ENCODE data around the gene TMEM86B.

Gene TMEM86B

DNA sequence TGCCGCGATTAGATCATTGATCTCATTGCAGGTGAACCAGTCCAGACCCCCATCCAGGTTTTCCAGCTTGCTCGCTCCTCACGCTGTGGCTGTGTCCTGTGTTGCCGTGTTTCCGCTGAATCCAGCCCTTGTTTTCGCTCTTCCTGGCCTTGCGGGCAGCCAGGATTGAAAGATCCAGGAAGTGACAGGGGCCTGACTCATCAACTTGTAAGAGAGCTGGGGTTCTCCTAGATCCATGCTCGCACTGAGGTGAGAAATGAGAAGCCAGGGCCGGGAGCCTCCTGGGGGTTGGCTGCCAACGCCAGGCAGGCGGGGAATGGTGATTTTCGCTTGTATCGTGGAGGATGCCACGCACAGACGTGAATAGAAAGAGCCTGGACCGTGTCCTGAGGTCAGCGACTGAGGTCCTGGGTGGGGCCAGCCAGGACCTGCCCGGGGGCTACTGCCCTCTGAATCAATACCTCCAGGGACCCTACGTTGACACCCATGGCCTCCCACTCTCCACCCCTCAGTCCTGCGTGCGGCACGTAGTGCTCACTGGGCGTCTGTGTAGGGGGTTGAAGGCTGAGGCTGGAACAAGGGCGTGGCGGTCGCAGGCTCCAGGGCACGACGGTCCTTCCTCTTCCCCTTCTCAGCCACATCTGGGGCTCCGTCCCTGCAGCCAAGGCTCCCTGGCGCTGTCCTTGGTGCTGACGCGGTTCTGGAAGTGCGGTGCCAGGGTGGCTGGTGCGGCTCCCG lies 11.9 kb downstream of the TMEM86B start:
- Histone ChIP-seq H3K27me3 (ENCODE audit: insufficient read depth, low read length) (no peaks in the 10 kb centered on the region), H3K36me3 (ENCODE audit: insufficient read depth, low read length) (peaks cover 18% of the 10 kb centered on the region), H3K79me2 (ENCODE audit: insufficient read depth, low read length) (no peaks in the 10 kb centered on the region), H3K4me1 (ENCODE audit: insufficient read depth, low read length, severe bottlenecking) (peaks cover 12% of the 10 kb centered on the region), H2AFZ (ENCODE audit: low read length) (no peak overlapping the region), H3K4me3 (ENCODE audit: low read depth, low read length, poor library complexity, severe bottlenecking) (peak overlapping the region; percentile 68), H3K9me3 (ENCODE audit: low read length) (0 out of 2 replicates have a peak, but pooled peaks cover 2% of the 10 kb centered on the region), H3K4me2 (ENCODE audit: low read length) (peak overlapping the region; percentile 68), H3F3A (ENCODE audit: insufficient read depth, low read length) (0 out of 2 replicates have a peak, but pooled peaks cover 4% of the 10 kb centered on the region), H3K27ac (ENCODE audit: low read depth, low read length, poor library complexity, severe bottlenecking) (no peak overlapping the region), H3K9me2 (ENCODE audit: low read depth, low read length) (no peaks in the 10 kb centered on the region), H4K20me1 (ENCODE audit: insufficient read depth, low read length) (no peaks in the 10 kb centered on the region), H3K9ac (ENCODE audit: low read length) (peak overlapping the region; percentile 58; the same call in 1 of the 2 replicates)
- TF ChIP-seq, protein P1, sequence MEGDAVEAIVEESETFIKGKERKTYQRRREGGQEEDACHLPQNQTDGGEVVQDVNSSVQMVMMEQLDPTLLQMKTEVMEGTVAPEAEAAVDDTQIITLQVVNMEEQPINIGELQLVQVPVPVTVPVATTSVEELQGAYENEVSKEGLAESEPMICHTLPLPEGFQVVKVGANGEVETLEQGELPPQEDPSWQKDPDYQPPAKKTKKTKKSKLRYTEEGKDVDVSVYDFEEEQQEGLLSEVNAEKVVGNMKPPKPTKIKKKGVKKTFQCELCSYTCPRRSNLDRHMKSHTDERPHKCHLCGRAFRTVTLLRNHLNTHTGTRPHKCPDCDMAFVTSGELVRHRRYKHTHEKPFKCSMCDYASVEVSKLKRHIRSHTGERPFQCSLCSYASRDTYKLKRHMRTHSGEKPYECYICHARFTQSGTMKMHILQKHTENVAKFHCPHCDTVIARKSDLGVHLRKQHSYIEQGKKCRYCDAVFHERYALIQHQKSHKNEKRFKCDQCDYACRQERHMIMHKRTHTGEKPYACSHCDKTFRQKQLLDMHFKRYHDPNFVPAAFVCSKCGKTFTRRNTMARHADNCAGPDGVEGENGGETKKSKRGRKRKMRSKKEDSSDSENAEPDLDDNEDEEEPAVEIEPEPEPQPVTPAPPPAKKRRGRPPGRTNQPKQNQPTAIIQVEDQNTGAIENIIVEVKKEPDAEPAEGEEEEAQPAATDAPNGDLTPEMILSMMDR (IDR thresholded peaks at IDR 0.05; ENCODE audit: low read length), result no peak
- no peak for TF ChIP-seq EZH2 (IDR thresholded peaks at IDR 0.05; ENCODE audit: borderline replicate concordance, low read length)

DNA sequence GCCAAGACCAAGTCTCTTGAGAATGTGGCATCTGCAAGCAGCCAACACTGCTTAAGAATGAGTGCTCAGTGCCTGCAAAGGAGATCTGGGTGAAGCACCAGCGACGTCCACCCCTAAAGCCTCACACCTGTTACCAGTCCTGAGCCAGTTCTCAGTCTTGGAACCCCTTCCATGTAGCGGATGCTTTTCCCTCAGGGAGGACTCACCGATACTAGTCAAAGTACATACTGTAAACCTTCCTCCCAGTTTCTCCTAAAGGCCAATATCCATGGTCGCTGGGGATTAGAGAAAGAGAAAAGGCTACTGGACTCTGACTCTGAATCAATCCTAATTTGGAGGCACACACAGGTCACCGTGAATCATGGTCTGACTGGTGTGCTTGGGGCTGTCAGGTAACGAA lies 15.0 kb downstream of the TMEM86B start:
- Histone ChIP-seq H4K20me1 (ENCODE audit: insufficient read depth, low read length) (no peaks in the 10 kb centered on the region), H3K4me2 (ENCODE audit: low read length) (no peak overlapping the region), H3K79me2 (ENCODE audit: insufficient read depth, low read length) (no peaks in the 10 kb centered on the region), H3K4me1 (ENCODE audit: insufficient read depth, low read length, severe bottlenecking) (peaks cover 12% of the 10 kb centered on the region), H3K36me3 (ENCODE audit: insufficient read depth, low read length) (no peaks in the 10 kb centered on the region), H3K4me3 (ENCODE audit: low read depth, low read length, poor library complexity, severe bottlenecking) (no peak overlapping the region), H2AFZ (ENCODE audit: low read length) (no peak overlapping the region), H3K27me3 (ENCODE audit: insufficient read depth, low read length) (no peaks in the 10 kb centered on the region), H3K9ac (ENCODE audit: low read length) (no peak overlapping the region), H3F3A (ENCODE audit: insufficient read depth, low read length) (no peaks in the 10 kb centered on the region), H3K9me3 (ENCODE audit: low read length) (no peaks in the 10 kb centered on the region), H3K9me2 (ENCODE audit: low read depth, low read length) (no peaks in the 10 kb centered on the region), H3K27ac (ENCODE audit: low read depth, low read length, poor library complexity, severe bottlenecking) (no peak overlapping the region)
- no peak for TF ChIP-seq EZH2 (IDR thresholded peaks at IDR 0.05; ENCODE audit: borderline replicate concordance, low read length)
- TF ChIP-seq, protein P1 (IDR thresholded peaks at IDR 0.05; ENCODE audit: low read length), result no peak

DNA sequence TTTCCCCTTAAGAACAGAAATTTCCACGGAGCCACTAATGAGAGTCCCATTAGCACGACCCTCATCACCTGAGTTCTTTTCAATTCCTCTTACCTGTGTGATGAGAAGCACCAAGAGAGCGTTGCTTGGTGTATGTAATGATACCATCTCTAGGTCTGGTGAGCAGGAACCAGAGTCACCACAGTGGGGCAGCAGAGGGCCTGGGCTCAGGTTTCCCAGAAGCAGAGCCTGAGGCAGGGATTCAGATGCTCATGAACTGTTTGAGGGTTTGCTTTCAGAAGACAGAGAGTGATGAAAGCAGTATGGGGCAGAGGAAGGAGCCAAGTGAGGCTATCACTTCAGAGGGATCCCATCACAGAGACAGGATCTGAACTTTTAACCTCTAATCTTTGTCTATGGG lies 16.1 kb downstream of the TMEM86B start:
- Histone ChIP-seq H2AFZ (ENCODE audit: low read length) (no peak overlapping the region), H3K36me3 (ENCODE audit: insufficient read depth, low read length) (no peaks in the 10 kb centered on the region), H3K9me3 (ENCODE audit: low read length) (no peaks in the 10 kb centered on the region), H3K4me3 (ENCODE audit: low read depth, low read length, poor library complexity, severe bottlenecking) (no peak overlapping the region), H3K27ac (ENCODE audit: low read depth, low read length, poor library complexity, severe bottlenecking) (no peak overlapping the region), H3K9me2 (ENCODE audit: low read depth, low read length) (no peaks in the 10 kb centered on the region), H3K79me2 (ENCODE audit: insufficient read depth, low read length) (no peaks in the 10 kb centered on the region), H3K4me1 (ENCODE audit: insufficient read depth, low read length, severe bottlenecking) (peaks cover 11% of the 10 kb centered on the region), H4K20me1 (ENCODE audit: insufficient read depth, low read length) (no peaks in the 10 kb centered on the region), H3K4me2 (ENCODE audit: low read length) (no peak overlapping the region), H3K27me3 (ENCODE audit: insufficient read depth, low read length) (no peaks in the 10 kb centered on the region), H3K9ac (ENCODE audit: low read length) (no peak overlapping the region), H3F3A (ENCODE audit: insufficient read depth, low read length) (no peaks in the 10 kb centered on the region)
- no peak for TF ChIP-seq EZH2 (IDR thresholded peaks at IDR 0.05; ENCODE audit: borderline replicate concordance, low read length)
- TF ChIP-seq, protein P1 (IDR thresholded peaks at IDR 0.05; ENCODE audit: low read length), result peak; percentile 96
